Activated T-cell treated with anti-CD3 and anti-CD28 coated beads for 4 hours (primary cell): Measurements from ENCODE around the gene SGPL1.

ENCODE experiments used
- DNase-seq: peaks from one replicate; pipeline ENCODE4 v3.0.0-alpha.2; 2020

SGPL1 gene

DNA sequence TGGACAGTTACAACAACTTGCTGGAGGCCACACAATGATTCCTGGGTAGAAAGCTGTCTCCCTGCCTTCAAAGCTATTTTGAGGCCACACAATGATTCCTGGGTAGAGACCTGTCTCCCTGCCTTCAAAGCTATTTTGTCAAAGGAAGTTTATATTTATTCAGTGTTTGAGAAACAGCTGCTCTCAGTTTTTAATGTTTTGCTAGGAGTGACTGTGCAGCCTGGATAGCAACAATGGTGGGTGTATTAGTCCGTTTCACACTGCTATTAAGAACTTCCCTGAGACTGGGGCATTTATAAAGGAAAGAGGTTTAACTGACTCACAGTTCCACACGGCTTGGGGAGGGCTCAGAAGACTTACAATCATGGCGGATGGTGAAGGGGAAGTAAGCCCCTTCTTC, 3.9 kb upstream of the SGPL1 start:
- no peak for DNase-seq

DNA sequence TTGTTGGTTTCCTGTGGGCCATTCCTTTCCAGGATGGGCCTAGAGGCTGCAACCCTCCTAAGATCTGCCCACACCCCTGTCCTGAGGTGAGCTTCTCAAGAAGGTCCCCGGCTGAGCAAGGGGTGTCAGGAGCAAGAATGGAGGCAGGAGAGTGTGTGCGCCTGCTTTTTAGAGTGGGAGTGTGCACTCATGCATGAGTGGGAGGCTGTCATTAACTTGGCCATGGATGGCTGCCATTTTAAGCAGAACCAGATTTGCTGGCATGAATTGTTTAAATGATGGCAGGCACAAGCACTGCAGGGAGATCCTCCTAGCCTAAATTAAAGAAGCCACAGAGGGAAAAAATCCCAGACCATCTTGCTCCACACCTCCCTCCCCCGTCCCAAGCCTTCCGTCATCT, 2.9 kb upstream of the SGPL1 start:
- DNase-seq = no peak

DNA sequence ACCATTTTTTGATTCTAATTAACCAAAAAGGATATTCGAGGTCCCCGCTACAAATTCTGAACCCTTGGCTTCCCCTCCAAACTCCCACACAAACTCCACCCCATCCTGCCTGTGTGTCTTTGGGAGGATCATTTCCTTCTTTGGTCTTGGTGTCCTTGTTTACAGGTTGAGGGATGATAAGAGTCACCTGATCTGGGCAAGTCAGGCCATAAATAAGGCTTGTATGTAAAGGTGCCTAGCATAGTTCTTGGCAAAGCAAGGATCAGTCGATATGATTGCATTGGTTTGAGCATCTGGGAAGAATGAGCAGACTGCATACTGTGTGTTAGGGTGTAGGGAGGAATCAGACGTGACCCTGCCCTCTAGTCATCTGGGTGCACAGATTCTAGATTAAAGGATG, 1.6 kb upstream of the SGPL1 start:
- DNase-seq = no peak

DNA sequence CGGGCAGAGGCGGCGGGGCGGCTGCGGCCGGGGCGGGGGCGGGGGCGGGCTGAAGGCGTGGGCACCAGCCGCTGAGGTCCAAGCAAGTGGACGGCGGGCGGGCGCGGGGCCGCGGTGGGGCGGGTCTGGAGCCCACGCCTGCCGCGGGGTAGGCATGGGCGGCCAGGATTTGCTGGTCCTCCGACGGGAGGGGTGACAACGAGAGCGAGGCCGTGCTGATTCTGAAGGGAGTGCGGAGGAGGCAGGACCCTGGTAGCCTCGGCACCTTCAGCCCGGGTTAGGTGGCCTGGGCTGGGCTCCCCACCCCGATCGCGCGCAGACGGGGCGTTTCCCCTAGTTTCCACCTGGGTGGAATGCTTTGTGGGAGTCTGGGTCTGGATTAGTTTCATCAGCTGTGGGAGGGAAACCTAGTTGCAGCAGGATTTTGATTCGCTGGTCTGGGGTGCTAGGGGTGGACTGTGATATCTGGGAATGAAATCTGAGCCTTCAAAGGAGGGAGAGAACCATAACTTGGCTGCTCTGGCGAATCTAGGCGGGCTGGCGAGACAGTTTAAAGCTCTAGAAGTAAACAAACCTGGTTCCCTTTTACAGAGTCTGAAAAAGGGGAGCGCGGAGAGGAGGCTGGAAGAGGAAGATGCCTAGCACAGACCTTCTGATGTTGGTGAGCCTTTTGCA, 609 bp downstream of the SGPL1 start:
- peak; percentile 21 for DNase-seq

DNA sequence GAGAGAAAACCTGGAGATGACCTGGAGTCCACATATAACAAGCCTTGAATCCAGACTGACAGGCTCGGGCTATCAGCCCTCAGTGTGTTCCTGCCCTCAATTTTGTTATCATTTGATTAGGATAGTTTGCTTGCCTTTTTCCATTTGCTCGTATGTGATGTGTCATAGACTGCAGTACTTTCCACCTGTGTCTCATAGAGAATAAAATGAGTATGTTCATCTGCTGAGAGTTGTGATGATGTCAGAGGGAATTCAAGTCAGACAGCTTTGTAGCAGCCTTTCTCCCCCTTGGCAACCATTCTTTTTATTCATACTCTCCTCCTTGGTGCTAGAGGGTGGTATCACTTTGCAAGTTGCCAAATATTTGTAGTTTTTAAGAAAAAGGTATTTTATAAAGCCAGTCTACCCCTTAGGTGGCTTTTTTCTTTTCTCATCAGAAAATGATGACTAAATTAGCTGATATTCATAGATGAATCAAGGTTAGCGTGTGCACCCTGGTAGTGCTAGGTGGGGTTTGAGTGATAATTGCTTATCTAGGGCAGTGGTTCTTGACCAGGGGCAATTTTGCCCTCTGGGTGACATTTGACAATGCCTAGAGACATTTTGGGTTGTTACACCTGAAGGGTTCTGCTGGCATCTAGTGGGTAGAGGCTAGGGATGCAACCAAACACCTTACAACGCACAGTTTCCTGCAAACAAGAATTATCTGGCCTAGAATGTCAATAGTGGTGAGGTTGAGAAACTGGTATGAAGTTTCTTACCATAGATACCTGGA, 5.4 kb downstream of the SGPL1 start:
- no peak for DNase-seq

DNA sequence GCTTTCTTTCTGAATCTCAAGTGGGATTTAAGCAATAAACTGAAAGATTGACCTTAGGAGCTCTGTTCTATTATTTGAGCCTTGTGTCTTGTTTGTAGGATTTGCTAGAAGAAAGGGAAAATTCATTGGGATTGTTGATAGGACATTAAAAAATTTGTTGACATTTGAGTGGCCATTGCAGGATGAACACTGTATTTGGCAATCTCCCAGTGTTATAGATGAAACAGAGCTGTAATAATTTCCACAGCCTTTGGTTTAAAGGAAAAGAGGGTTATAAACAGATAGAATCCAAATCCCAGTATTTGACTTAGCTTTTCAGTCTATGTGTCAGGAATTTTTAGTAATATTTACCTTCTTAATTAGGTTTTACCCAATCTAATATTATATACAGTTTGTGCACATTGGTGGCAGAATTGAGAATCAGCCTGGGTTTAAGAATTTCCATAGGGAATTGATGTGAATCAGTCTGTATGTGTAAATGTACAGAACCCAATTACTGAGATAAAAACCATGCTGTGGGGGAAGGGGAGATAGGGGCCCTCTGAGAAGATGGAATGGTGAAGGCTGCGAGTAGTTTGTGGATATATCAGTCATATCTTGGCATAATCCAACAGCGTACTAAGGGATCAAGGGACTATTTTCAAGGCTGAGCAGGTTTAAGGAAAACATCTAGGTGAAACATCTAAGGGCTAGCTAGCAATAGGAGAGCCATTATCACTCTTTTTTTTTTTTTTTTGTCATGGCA, 6.5 kb downstream of the SGPL1 start:
- DNase-seq = no peak

DNA sequence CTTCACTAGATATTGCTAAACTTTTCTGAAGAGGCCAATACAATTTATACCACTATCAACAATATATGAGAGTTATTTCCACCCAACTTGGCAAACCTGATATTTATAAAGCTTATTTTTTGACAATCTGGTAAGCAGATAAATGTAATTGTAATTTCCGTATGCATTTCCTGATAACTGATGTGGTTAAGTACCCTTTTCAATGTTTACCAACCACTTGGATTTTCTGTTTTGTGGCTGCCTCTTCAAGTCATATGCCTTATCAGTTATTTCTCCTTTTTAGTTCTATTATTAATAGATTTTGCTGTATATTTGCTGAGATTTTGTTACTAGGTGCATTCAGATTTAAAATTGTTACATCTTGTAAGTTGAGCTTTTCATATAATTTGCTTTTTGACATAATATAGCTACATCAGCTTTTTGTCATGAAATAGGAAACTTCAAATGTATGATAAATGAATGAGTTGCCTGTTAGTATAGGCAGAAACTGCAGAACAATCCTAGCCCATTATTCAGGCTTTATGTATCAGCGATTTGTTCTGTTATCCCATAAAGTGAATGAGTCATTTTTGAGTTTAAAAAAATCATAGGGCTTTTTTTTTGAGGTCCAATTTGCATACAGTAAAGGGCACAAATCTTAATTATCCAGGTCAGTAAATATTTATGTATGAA, 11.5 kb downstream of the SGPL1 start:
- no peak for DNase-seq

DNA sequence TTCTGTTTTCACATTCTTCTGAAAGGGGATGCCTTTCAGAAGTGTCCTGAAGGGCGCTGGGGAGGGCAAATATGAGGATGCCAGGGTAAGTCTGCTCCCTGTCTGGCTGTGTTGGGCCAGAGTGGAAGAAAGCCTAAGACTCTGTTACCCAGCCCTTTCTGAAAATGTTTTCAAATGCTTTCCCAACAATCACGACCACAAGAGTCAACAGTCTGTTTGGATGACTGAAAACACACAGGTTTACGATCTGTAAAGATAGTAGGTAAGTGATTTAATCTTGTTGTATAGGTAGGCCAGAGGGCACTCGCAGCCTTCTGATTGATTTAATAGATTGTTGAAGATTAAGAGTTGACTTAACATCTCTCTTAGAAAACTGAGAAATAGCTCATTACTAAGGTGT, 13.2 kb downstream of the SGPL1 start:
- no peak for DNase-seq

DNA sequence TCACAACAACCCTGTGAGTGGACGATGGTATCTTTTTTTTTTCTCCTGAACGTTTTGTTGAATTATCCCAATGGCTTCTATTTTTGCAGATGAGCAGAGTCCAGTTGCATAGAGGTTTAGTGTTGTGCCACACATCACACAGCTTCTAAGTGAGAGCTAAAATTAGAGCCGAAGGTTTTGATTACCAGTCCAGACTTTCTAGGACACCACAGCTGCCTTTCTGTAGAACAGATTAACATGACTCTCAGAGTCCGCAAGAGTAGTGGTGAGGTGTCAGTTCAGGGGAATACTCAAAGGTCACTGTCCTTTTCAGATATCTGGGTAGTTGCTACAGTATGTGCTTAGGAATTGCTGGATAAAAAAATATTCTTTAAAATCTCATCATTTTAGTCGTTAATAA, 13.8 kb downstream of the SGPL1 start:
- DNase-seq = no peak

DNA sequence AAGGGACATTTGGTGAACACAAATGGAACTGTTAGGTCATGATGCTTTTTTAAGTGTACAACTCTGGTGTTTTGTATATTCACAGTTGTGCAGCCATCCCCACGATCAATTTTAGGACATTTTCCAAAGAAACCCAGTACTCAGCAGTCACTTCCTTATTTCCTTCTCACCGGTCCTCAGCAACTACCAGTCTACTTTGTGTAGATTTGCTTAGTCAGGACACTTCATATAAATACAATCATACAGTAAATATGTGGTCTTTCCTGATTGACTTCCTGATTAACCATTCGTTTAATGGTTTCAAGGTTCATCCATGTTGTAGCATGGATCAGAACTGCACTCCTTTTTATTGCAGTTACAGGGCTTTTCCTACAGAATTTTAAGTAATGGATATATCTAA, 14.4 kb downstream of the SGPL1 start:
- no peak for DNase-seq

DNA sequence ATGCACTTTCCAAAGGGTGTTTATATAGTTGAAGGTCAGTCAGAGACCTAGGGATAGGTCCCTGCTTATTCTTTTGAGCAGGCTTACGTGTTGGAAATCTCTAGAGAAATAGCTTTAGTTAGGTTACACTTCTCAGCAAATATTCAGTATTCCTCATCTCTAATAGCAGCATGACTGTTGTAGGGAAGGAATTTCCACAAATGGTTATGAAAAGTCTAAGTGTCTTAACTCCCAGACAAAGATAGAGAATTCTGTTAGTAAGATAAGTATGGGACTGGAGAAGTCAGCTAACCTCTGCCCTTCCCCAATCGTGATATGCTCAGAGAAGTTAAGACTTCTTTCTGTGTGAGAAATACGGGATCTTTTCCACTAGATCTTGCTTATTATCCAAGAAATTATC, 16.5 kb downstream of the SGPL1 start:
- no peak for DNase-seq

DNA sequence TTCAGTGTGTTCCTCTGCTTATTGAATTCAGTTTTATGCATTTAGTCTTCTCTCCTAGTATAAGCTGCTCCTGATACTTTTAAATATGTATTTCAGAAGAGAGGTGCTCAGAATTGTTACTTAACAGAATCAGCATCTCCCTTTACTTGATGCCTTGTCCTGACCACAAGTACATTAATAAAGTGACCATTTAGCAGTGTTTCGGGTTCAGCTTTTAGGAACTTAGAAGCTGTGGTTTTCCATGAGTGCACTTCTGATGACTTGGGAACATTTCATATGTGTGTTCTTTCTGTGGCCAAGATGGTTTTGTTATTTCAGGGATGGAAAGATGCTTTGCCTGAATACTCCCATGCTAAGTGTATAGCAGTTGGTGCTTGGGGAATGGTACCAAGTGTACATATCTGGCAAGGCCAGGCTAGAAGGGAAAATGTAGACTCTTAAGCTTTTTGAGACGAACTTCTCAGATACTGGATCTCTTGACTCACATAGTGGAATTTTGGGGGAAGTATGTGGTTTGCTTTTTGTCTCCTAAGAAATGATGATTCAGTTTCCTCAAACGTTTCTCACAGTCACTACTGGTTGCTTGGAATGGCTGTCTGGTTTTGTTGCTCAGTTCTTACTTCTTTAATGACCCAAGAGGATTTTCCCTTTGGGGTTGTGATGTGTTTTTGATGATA, 17.2 kb downstream of the SGPL1 start:
- DNase-seq = no peak

DNA sequence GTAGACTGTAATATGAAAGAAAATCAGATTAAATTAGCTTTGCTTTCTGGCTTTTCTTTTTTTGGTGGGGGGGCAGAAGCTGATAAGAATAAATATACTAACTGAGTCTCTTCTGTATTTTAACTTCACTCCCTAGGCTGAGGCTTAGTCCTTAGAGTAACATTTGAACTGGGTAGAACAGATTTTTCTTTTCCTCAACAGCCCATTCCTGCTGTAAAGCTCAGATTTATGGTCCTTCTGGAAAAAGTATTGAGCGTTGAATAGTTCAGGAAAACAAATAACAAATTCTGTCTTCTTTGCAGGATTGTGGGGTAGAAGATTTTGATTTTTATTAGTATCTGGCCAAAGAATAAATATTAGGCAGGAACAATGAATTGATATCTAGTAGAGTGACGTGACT, 17.9 kb downstream of the SGPL1 start:
- DNase-seq = no peak

DNA sequence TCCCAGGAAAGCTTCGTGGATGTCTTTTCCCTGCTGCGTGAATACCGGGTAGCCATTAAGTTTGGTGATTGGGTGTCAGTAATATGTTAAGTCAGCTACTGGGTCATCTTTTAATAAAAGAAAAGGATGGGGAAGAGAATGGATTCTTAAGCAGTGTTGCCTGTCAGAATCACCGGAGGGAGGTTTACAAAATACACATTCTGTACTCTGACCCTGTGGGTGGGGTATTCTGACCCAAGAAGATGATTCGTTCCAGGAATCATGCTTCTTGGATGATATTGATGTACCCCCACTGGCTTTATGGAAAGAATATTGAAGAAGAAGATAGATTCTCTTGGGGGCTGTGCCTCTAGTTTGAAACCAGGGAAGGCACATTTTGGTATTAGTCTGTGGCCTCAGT, 18.3 kb downstream of the SGPL1 start:
- DNase-seq = no peak

DNA sequence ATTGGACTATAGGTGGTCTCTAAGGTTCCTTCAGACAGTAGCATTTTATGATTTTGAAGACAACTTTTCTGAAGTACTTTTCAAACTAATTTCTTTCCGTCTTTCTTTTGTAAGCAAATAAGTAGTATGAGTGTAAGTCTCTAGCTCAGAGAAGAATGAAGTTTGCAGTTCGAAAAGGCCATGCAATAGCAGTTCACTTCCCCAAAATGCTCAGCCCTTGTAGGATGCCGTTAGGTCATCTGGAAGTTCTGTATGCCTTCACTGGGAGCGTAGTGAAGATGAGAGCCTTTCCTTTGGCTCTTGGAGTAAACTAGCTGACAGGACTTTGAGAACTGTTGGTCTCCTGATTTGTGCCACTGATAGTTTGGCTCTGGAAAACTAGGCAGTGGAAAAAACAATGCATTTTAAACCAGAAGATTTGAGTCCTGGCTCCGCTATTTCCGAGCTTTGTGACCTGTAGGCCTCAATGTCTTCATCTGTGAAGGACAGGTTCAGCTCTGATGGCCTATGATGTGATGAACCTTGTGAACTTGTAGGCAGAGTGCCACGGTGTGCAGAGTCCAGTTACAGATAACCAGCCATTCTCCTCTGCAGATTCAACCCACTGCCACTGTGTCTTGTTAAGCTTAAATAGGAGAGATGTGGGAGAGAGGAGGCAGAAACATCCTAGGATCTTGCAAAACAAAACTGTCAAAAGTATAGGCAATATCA, 18.8 kb downstream of the SGPL1 start:
- no peak for DNase-seq

DNA sequence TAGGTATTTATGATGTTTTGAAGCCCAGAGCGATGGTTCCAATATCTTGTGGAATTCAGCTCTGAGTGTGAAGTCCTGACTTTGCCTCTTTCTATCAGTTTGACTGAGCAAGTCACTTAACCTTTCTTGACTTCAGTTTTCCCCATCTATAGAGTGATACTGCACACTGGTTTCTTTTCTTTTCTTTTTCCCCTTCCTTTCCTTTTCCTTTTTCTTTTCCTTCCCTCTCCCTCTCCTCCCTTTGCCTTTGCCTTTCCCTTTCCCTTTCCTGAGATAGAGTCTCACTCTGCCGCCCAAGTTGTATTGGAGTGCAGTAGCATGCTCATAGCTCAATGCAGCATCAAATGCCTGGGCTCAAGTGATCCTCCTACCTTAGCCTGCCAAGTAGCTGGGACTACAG, 20.6 kb downstream of the SGPL1 start:
- DNase-seq = no peak

DNA sequence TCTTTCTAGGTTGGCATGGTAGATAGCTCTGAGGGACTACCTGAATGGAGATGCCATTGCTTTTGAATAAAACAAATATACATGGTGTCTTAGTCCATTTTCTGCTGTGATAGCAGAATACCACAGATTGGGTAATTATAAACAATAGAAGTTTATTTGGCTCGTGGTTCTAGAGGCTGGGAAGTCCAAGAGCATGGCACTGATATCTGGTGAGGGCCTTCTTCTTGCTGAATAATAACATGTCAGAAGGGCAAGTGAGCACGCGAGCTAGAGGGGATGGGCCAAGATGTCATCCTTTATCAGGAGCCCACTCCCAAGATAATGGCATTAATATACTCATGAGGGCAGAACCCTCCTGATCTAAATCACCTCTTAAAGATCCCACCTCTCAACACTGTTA, 21.9 kb downstream of the SGPL1 start:
- DNase-seq = no peak

DNA sequence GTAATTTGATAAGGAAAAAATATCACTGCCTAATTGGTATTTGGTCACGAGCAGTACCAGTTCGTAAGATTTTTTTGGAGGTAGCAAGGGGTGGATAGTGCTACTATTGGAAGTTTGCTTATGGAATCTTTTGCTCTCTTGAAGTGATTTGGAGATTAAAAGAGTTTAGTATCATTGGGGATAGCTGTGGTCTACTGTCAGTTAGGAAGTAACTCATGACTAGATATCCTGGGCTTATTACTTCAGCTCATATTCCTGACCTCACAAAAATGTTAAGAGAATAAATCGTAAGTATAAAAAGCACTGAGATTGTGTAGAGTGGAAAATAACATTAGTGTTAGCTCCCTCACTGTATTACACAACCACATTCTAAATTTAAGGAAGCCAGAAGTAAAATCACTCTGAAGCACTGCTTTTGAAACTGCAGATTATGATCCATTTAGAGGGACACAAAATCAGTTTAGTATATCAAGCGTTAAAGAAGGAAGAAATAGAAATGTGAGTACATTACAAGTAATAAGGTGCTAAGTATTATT, 22.6 kb downstream of the SGPL1 start:
- no peak for DNase-seq

DNA sequence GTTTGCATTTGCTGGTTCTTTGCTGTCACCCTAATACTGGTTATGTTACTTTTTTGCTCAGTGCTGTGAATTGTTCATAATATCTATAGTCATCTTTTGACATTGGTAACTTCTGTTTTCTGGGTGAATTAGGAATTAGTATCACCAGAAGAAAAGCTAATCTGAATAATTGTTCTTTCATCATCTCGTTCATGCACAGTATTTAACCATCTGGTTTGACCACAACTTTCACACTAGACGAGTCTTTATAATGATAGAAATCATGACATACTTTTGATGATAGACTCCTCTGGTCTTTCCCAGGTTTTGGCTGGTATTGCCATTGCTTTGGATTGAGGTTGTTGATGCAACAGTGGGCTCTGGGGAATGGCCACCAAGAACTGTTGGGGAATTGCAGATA, 25.1 kb downstream of the SGPL1 start:
- no peak for DNase-seq

DNA sequence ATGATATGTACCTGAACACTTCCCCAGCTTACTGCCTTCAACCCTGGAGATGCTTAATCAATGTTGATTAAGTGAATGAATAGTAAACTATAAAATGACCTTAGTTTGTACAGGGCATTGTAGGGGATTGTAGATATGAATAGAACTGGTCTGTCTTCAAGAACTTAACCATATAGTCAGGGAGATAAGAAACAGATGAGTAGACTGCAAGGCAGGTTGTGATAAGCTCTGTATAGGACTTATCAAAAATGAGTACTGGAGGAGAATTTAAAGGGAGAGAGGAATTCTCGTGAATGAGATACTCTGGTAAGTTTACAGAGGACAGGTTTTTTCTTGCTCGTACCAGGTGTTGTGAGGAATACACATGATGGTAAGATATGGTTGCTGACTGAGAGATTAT, 27.6 kb downstream of the SGPL1 start:
- no peak for DNase-seq

DNA sequence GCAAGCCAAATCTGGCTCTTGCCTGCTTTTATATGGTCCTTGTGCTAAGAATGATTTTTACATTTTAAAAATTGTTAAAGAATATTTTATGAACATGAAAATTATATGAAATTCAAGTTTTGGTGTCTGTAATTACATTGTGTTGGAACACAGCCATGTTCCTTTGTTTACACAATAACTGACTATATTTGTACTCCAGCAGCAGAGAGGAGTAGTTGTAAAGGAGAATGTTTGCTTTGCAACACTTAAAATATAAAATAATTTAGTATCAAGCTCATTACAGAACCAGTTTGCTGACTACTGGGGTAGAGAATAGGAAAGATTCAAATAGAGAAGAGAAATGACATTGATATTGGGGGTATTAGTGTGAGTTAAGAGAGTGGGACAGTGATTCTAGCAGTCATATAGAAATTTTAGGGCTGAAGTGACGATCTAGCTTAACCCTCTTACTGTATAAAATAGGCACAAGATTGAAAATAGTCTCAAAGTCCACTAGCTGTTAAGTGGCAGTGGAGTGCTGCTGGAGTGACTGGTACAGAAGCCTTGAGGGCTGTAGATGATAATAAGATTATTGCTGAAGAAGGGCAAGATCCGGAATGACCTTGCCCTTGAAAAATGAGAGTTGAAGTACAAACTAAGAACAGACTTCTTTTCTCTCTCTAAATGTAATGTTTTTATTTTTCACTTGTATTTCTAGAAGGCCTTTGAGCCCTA, 28.2 kb downstream of the SGPL1 start:
- DNase-seq = no peak
